AG04450 (cell line): Measurements from ENCODE around the gene LRRC71. TPM values are rescaled to one million over a fixed set of nuclear protein-coding genes. Genes with fewer than 3 reads are reported as not detected.

Experiments
- CTCF ChIA-PET: fragments of 300-600, 350-600 bp; formaldehyde crosslinking; extraction: SDS; loops from one replicate; lab custom pipeline; 2022; ENCODE audit warnings: antibody characterized with exemption, inconsistent platforms; lab: Charles Lee
- POLR2A ChIA-PET: fragments of 350-600 bp; formaldehyde crosslinking; extraction: SDS; loops from one replicate; lab custom pipeline; 2021; ENCODE audit warnings: antibody characterized with exemption, inconsistent platforms; lab: Yijun Ruan, JAX
- DNase-seq: peaks from one replicate; pipeline ENCODE4 v3.0.0-alpha.2; 2011; ENCODE audit warnings: low read depth, low spot score
- H3K27ac ChIP-seq: one replicate; pipeline ENCODE4 v1.5.1; 2012; ENCODE audit warnings: low read depth, low read length, control low read depth
- H3K27me3 ChIP-seq: one replicate; pipeline ENCODE4 v1.6.0; 2012; ENCODE audit warnings: low read length; ENCODE audit not compliant: control insufficient read depth, insufficient read depth
- H3K4me3 ChIP-seq: 2 replicates; pipeline ENCODE4 v1.5.1; 2011; ENCODE audit warnings: mild to moderate bottlenecking, low read depth, low read length, control low read depth
- H3K9me3 ChIP-seq: 2 replicates; pipeline ENCODE4 v1.5.1; 2012; ENCODE audit warnings: low read length; ENCODE audit not compliant: control insufficient read depth, insufficient read depth
- CTCF ChIP-seq: IDR thresholded peaks from 2 replicates; pipeline ENCODE4 v1.5.1; 2011; ENCODE audit warnings: low read depth, low read length, control low read depth, inconsistent platforms
- polyA minus RNA-seq: library from RNA; depleted of rRNA, polyadenylated mRNA; stranded (reverse); fragments of >200 nt; gene quantifications from 2 replicates; pipeline ENCODE4 v1.2.3, GENCODE V29; 2011; rRNA and poly(A)+ RNA removed
- polyA plus RNA-seq: library from polyadenylated mRNA; depleted of rRNA; stranded (reverse); fragments of >200 nt; gene quantifications from 2 replicates; pipeline ENCODE4 v1.2.3, GENCODE V29; 2011; rRNA removed

LRRC71 gene
- polyA plus RNA-seq (not detected in 2 replicates), polyA minus RNA-seq (0.13 TPM in 1 of 2 replicates, not detected in the other)

GRCh38 chr1:156920233-156921052, at the start of gene LRRC71:
LRRC71 (plus strand) TSS chr1:156920632; CDS start chr1:156920804, 172 bp downstream.
- TF ChIP-seq CTCF = peak; percentile 86
- DNase-seq = peak; percentile 29
- POLR2A ChIA-PET = no interaction called here
- Histone ChIP-seq H3K9me3 (no peaks in the 10 kb centered on the region; the same call in 1 of the 2 replicates), H3K27ac (no peak within 1 kb of the TSS), H3K4me3 (peak within 1 kb of the TSS; percentile 45), H3K27me3 (peaks cover 44% of the 10 kb centered on the region)
- CTCF ChIA-PET = interaction anchor here (0.6 to 4.2 kb wide), 16 partner anchors 9 to 261 kb away, joined by 3 to 62 read pairs (median 4); partner anchors contain the start of gene PEAR1

- H3K4me3 ChIP-seq = no peak overlapping the region
- no peak overlapping the region for H3K27ac ChIP-seq
- no peak for DNase-seq
- POLR2A ChIA-PET = no interaction called here
- no peak for TF ChIP-seq CTCF
- H3K9me3 ChIP-seq = no peaks in the 10 kb centered on the region; the same call in 1 of the 2 replicates
- peaks cover 37% of the 10 kb centered on the region for H3K27me3 ChIP-seq
- CTCF ChIA-PET = interaction anchor here (1.7 kb wide), 2 partner anchors 14 to 17 kb away, joined by 5 read pairs; partner anchors contain the start of gene NTRK1
These were observed 46.8 kb upstream of the LRRC71 start for GRCh38 chr1:156873659-156874058.

- CTCF ChIA-PET = interaction anchor here (4.8 kb wide), 1 partner anchor 17 kb away, joined by 32 read pairs; no protein-coding TSS in a partner anchor
These were observed 46.3 kb upstream of the LRRC71 start for GRCh38 chr1:156874142-156874541.

GRCh38 chr1:156874572-156875340, 45.7 kb upstream of the LRRC71 start:
- DNase-seq = no peak
- H3K4me3 ChIP-seq = no peak overlapping the region
- H3K27me3 ChIP-seq = peaks cover 45% of the 10 kb centered on the region
- H3K9me3 ChIP-seq = no peaks in the 10 kb centered on the region; the same call in 1 of the 2 replicates
- no peak for TF ChIP-seq CTCF
- POLR2A ChIA-PET = no interaction called here
- CTCF ChIA-PET = interaction anchor here (4.8 kb wide), 1 partner anchor 16 kb away, joined by 32 read pairs; no protein-coding TSS in a partner anchor
- no peak overlapping the region for H3K27ac ChIP-seq

More at GRCh38 chr1:156874142-156874541, 46.3 kb upstream of the LRRC71 start:
- POLR2A ChIA-PET = no interaction called here
- H3K4me3 ChIP-seq = no peak overlapping the region
- no peaks in the 10 kb centered on the region; the same call in 1 of the 2 replicates for H3K9me3 ChIP-seq
- H3K27ac ChIP-seq = no peak overlapping the region
- H3K27me3 ChIP-seq = peaks cover 42% of the 10 kb centered on the region
- no peak for TF ChIP-seq CTCF
- DNase-seq = no peak
